PFSK-1 (cell line): ENCODE results near the gene COX8A.

Source experiments
- FOXP2 ChIP-seq: optimal IDR thresholded peaks from 2 replicates; pipeline ENCODE3; 2011; ENCODE audit warnings: borderline replicate concordance, control low read depth, inconsistent platforms; ENCODE audit not compliant: insufficient read depth; ENCODE audit errors: extremely low read length, extremely low read depth
- POLR2AphosphoS5 ChIP-seq: IDR thresholded peaks from 2 replicates; pipeline ENCODE4 v1.6.1; 2012; ENCODE audit warnings: low read depth, mild to moderate bottlenecking, control low read depth, low read length, moderate library complexity
- SIN3A ChIP-seq: IDR thresholded peaks from 2 replicates; pipeline ENCODE4 v1.6.1; 2012; ENCODE audit warnings: mild to moderate bottlenecking, low read length, moderate library complexity, borderline replicate concordance; ENCODE audit not compliant: insufficient read depth
- TAF1 ChIP-seq: IDR thresholded peaks from 2 replicates; pipeline ENCODE4 v1.6.1; 2012; ENCODE audit warnings: low read length, control low read depth, borderline replicate concordance; ENCODE audit not compliant: insufficient read depth
- TF ChIP-seq, protein P1 (sequence below), 2 experiments: IDR thresholded peaks; 2 replicates each; pipeline versions ENCODE4 v1.6.1 to v1.8.0; 2011 to 2012; ENCODE audit warnings: low read depth in 2 of 2, low read length in 2 of 2, control low read depth in 1 of 2, inconsistent platforms in 1 of 2, mild to moderate bottlenecking in 1 of 2, moderate library complexity in 1 of 2; ENCODE audit not compliant: insufficient read depth in 1 of 2

Gene COX8A

GRCh38 chr11:63993100-63993499 is 18.7 kb downstream of the COX8A start:
- no peak for TF ChIP-seq SIN3A
- TF ChIP-seq FOXP2 = no peak
- TF ChIP-seq, protein P1, sequence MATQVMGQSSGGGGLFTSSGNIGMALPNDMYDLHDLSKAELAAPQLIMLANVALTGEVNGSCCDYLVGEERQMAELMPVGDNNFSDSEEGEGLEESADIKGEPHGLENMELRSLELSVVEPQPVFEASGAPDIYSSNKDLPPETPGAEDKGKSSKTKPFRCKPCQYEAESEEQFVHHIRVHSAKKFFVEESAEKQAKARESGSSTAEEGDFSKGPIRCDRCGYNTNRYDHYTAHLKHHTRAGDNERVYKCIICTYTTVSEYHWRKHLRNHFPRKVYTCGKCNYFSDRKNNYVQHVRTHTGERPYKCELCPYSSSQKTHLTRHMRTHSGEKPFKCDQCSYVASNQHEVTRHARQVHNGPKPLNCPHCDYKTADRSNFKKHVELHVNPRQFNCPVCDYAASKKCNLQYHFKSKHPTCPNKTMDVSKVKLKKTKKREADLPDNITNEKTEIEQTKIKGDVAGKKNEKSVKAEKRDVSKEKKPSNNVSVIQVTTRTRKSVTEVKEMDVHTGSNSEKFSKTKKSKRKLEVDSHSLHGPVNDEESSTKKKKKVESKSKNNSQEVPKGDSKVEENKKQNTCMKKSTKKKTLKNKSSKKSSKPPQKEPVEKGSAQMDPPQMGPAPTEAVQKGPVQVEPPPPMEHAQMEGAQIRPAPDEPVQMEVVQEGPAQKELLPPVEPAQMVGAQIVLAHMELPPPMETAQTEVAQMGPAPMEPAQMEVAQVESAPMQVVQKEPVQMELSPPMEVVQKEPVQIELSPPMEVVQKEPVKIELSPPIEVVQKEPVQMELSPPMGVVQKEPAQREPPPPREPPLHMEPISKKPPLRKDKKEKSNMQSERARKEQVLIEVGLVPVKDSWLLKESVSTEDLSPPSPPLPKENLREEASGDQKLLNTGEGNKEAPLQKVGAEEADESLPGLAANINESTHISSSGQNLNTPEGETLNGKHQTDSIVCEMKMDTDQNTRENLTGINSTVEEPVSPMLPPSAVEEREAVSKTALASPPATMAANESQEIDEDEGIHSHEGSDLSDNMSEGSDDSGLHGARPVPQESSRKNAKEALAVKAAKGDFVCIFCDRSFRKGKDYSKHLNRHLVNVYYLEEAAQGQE (IDR thresholded peaks at IDR 0.05; ENCODE audit: insufficient read depth in 1 of 2, low read depth in 2 of 2, low read length in 2 of 2) = no peak
- no peak for TF ChIP-seq TAF1
- no peak for TF ChIP-seq POLR2AphosphoS5

GRCh38 chr11:63993993-63994392 is 19.6 kb downstream of the COX8A start:
- no peak for TF ChIP-seq FOXP2
- TF ChIP-seq, protein P1 (IDR thresholded peaks at IDR 0.05; ENCODE audit: insufficient read depth in 1 of 2, low read depth in 2 of 2, low read length in 2 of 2) = no peak
- no peak for TF ChIP-seq SIN3A
- TF ChIP-seq TAF1 = no peak
- TF ChIP-seq POLR2AphosphoS5 = no peak

DNA sequence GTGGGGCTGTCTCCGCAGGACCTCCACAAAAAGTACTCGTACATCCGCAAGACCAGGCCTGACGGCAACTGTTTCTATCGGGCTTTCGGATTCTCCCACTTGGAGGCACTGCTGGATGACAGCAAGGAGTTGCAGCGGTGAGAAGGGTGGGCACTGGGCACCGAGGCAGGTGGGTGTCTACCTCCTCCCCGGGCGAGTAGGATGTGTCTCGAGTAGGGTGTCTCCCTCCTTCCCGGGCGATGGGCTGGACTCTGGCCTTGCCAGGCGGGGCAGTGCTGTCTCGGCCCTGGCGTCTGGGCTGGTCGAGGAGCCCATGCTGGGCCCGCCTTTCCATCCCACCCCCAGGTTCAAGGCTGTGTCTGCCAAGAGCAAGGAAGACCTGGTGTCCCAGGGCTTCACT is 22.1 kb downstream of the COX8A start:
- no peak for TF ChIP-seq TAF1
- no peak for TF ChIP-seq POLR2AphosphoS5
- TF ChIP-seq, protein P1 (IDR thresholded peaks at IDR 0.05; ENCODE audit: insufficient read depth in 1 of 2, low read depth in 2 of 2, low read length in 2 of 2) = no peak
- TF ChIP-seq FOXP2 = no peak
- TF ChIP-seq SIN3A = no peak

DNA sequence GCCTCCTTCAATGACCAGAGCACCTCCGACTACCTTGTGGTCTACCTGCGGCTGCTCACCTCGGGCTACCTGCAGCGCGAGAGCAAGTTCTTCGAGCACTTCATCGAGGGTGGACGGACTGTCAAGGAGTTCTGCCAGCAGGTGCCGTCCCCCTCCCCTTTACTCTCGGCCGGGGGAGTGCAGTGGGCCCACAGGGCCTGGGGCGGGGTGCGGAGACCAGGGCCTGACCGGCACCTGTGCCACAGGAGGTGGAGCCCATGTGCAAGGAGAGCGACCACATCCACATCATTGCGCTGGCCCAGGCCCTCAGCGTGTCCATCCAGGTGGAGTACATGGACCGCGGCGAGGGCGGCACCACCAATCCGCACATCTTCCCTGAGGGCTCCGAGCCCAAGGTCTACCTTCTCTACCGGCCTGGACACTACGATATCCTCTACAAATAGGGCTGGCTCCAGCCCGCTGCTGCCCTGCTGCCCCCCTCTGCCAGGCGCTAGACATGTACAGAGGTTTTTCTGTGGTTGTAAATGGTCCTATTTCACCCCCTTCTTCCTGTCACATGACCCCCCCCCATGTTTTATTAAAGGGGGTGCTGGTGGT is 22.8 kb downstream of the COX8A start:
- no peak for TF ChIP-seq POLR2AphosphoS5
- TF ChIP-seq FOXP2 = no peak
- no peak for TF ChIP-seq SIN3A
- TF ChIP-seq TAF1 = no peak
- TF ChIP-seq, protein P1 (IDR thresholded peaks at IDR 0.05; ENCODE audit: insufficient read depth in 1 of 2, low read depth in 2 of 2, low read length in 2 of 2) = no peak
